Left lung (tissue), 10 donors: Measurements from ENCODE around the gene ZDHHC17. TPM values are rescaled to one million over a fixed set of nuclear protein-coding genes. Genes with fewer than 3 reads are reported as not detected.

Experiments
- ATAC-seq: fragments of 200-7000 bp; cut with Tn5 transposase; one replicate; pipeline ENCODE4 v1.9.1; 2020; ENCODE audit warnings: moderate library complexity
- DNase-seq, 4 donors: peaks; one replicate each; pipeline ENCODE4 v3.0.0-alpha.2; 2013 to 2020
- H3K27ac ChIP-seq, 2 donors: fragments of 200-600 bp; sonication (generic) in 1 of 2; one replicate each; pipeline versions ENCODE4 v1.5.0 to v1.8.0; 2020 to 2021
- H3K27me3 ChIP-seq, 2 donors: fragments of 200-600 bp; sonication (generic) in 1 of 2; one replicate each; pipeline versions ENCODE4 v1.5.0 to v1.8.0; 2020 to 2021
- H3K36me3 ChIP-seq, 2 donors: fragments of 200-600 bp; sonication (generic) in 1 of 2; one replicate each; pipeline versions ENCODE4 v1.5.0 to v1.8.0; 2020 to 2021
- H3K4me1 ChIP-seq, 2 donors: fragments of 200-600 bp; one replicate each; pipeline ENCODE4 v1.8.0; 2021
- H3K4me3 ChIP-seq, 2 donors: fragments of 200-600 bp; sonication (generic) in 1 of 2; one replicate each; pipeline versions ENCODE4 v1.5.0 to v1.8.0; 2020 to 2021; ENCODE audit warnings: mild to moderate bottlenecking in 1 of 2
- H3K9me3 ChIP-seq, 2 donors: fragments of 200-600 bp; sonication (generic) in 1 of 2; one replicate each; pipeline versions ENCODE4 v1.5.0 to v1.8.0; 2020 to 2021
- CTCF ChIP-seq, 2 donors: fragments of 200-600 bp; sonication (generic) in 1 of 2; IDR thresholded peaks; one replicate each; pipeline versions ENCODE4 v1.5.0 to v1.8.0; 2021; ENCODE audit warnings: antibody characterized with exemption in 2 of 2
- intact Hi-C, 2 donors: fragments of 100-400 bp; cut with DNase I; formaldehyde crosslinking; loops; one replicate each; pipeline versions ENCODE4 v1.11.2 to v1.14.2; 2022
- polyA plus RNA-seq, 6 donors: library from polyadenylated mRNA; unstranded; fragments of 120-200 nt; gene quantifications; one replicate each; pipeline ENCODE4 v1.2.1, GENCODE V29; 2013; ENCODE audit not compliant: insufficient read length in 6 of 6
- total RNA-seq, 2 donors: library from RNA; stranded (reverse); fragmentation: NEBNext Ultra II Directional; extraction: Animal tissue kit (Norgen Biotek cat#: 25700); gene quantifications; one replicate each; pipeline ENCODE4 v1.2.1, GENCODE V29; 2021
- donor health status: DM: no; HTN: yes; CAD: no.
- donor health status: DM: no; HTN: no; CAD: no.

Gene ZDHHC17
- total and polyA plus RNA-seq, 8 donors = 26.8 to 99.6 (median 77.6) TPM

DNA sequence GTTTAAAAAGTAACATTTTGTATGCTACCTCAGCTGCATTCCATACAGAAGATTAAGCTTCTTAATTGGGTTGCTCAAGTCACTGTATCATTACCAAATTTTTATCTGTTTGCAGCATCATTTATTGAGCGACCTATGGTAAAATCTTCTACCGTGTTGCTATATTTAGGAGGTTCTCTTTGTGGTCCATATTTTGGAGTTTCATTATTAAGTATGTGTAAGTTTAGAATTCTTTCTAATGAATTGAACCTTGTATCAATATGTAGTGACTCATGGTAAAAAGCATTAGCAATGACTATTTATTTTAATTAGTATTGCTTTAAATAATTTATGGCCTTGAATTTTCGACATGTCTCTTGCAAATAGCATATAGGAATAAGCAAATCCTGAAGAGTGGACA, 72.7 kb downstream of the ZDHHC17 start:
- H3K36me3 ChIP-seq = peaks cover 0 to 18% of the 10 kb centered on the region in 2 donors
- peaks cover 0 to 12% of the 10 kb centered on the region in 2 donors for H3K9me3 ChIP-seq
- H3K4me1 ChIP-seq = no peaks in the 10 kb centered on the region
- no peaks in the 10 kb centered on the region for H3K27me3 ChIP-seq
- no peak for TF ChIP-seq CTCF (IDR thresholded peaks at IDR 0.05)
- no peak overlapping the region for H3K4me3 ChIP-seq
- DNase-seq (no peak), ATAC-seq (no peak)
- no peak overlapping the region for H3K27ac ChIP-seq
- intact Hi-C loops = no loop called here

GRCh38 chr12:76847260-76847659, 83.3 kb downstream of the ZDHHC17 start:
- no peak for TF ChIP-seq CTCF (IDR thresholded peaks at IDR 0.05)
- intact Hi-C loops = no loop called here
- no peak for DNase-seq
- Histone ChIP-seq H3K36me3 (peaks cover 0 to 57% of the 10 kb centered on the region in 2 donors), H3K27ac (no peak overlapping the region), H3K27me3 (no peaks in the 10 kb centered on the region), H3K4me3 (no peak overlapping the region), H3K9me3 (no peaks in the 10 kb centered on the region), H3K4me1 (no peaks in the 10 kb centered on the region)
- no peak for ATAC-seq

GRCh38 chr12:76848132-76848531, 84.2 kb downstream of the ZDHHC17 start:
- H3K27me3 ChIP-seq = no peaks in the 10 kb centered on the region
- ATAC-seq (no peak), DNase-seq (no peak)
- H3K9me3 ChIP-seq = no peaks in the 10 kb centered on the region
- H3K36me3 ChIP-seq = peaks cover 0 to 52% of the 10 kb centered on the region in 2 donors
- intact Hi-C loops = no loop called here
- no peak overlapping the region for H3K4me3 ChIP-seq
- TF ChIP-seq CTCF (IDR thresholded peaks at IDR 0.05) = no peak
- no peak overlapping the region for H3K27ac ChIP-seq
- H3K4me1 ChIP-seq = no peaks in the 10 kb centered on the region

GRCh38 chr12:76852106-76852505, 88.2 kb downstream of the ZDHHC17 start:
- peaks cover 0 to 57% of the 10 kb centered on the region in 2 donors for H3K36me3 ChIP-seq
- peaks cover 0 to 5% of the 10 kb centered on the region in 2 donors for H3K9me3 ChIP-seq
- TF ChIP-seq CTCF (IDR thresholded peaks at IDR 0.05) = no peak
- H3K4me1 ChIP-seq = no peaks in the 10 kb centered on the region
- H3K27ac ChIP-seq = no peak overlapping the region
- intact Hi-C loops = no loop called here
- no peak for ATAC-seq
- no peaks in the 10 kb centered on the region for H3K27me3 ChIP-seq
- no peak for DNase-seq
- no peak overlapping the region for H3K4me3 ChIP-seq

GRCh38 chr12:76855271-76855670, 91.4 kb downstream of the ZDHHC17 start:
- intact Hi-C loops = no loop called here
- no peak for TF ChIP-seq CTCF (IDR thresholded peaks at IDR 0.05)
- DNase-seq = no peak
- Histone ChIP-seq H3K9me3 (peaks cover 0 to 5% of the 10 kb centered on the region in 2 donors), H3K4me3 (no peak overlapping the region), H3K4me1 (no peaks in the 10 kb centered on the region), H3K27ac (no peak overlapping the region), H3K36me3 (peaks cover 0 to 40% of the 10 kb centered on the region in 2 donors), H3K27me3 (no peaks in the 10 kb centered on the region)
- no peak for ATAC-seq
